Activated T-cell treated with anti-CD3 and anti-CD28 coated beads for 24 hours (primary cell): ENCODE results near the gene CLEC4E.
"Not testable (repeated sequence)": the region's sequence is repeated elsewhere in the genome, so short reads cannot be mapped to it uniquely, and the experiment has no call there.

ENCODE experiments used
- DNase-seq: peaks from one replicate; pipeline ENCODE4 v3.0.0-alpha.2; 2020; ENCODE audit warnings: low read depth

CLEC4E gene

GRCh38 chr12:8540831-8541230, at the start of gene CLEC4E:
CLEC4E (minus strand) TSS chr12:8540905; CDS start chr12:8540797, 108 bp downstream.
- not testable (repeated sequence) for DNase-seq

- DNase-seq = no peak
These were observed 49.0 kb upstream of the CLEC4E start for GRCh38 chr12:8589679-8590078.

GRCh38 chr12:8584478-8584877, 43.8 kb upstream of the CLEC4E start:
- DNase-seq = not testable (repeated sequence)

- DNase-seq = no peak
These were observed 43.3 kb upstream of the CLEC4E start for GRCh38 chr12:8584004-8584403.

GRCh38 chr12:8581098-8581784, 40.5 kb upstream of the CLEC4E start:
- no peak for DNase-seq

GRCh38 chr12:8577879-8578278, 37.2 kb upstream of the CLEC4E start:
- DNase-seq = no peak

GRCh38 chr12:8572507-8572906, 31.8 kb upstream of the CLEC4E start:
- DNase-seq = no peak

- DNase-seq = no peak
These were observed 25.8 kb upstream of the CLEC4E start for GRCh38 chr12:8566525-8566924.

GRCh38 chr12:8566052-8566451, 25.3 kb upstream of the CLEC4E start:
- DNase-seq = not testable (repeated sequence)

GRCh38 chr12:8564656-8565055, 24.0 kb upstream of the CLEC4E start:
- DNase-seq = no peak

- no peak for DNase-seq
These were observed 22.7 kb upstream of the CLEC4E start for GRCh38 chr12:8563356-8563755.

- no peak for DNase-seq
These were observed 21.6 kb upstream of the CLEC4E start for GRCh38 chr12:8562310-8562709.

GRCh38 chr12:8561011-8561410, 20.3 kb upstream of the CLEC4E start:
- no peak for DNase-seq

GRCh38 chr12:8559676-8560075, 19.0 kb upstream of the CLEC4E start:
- DNase-seq = no peak

GRCh38 chr12:8556531-8557097, 15.9 kb upstream of the CLEC4E start:
- no peak for DNase-seq

- no peak for DNase-seq
These were observed 13.9 kb upstream of the CLEC4E start for GRCh38 chr12:8554451-8555195.

- no peak for DNase-seq
These were observed 12.5 kb upstream of the CLEC4E start for GRCh38 chr12:8553088-8553627.

- DNase-seq = no peak
These were observed 8.7 kb upstream of the CLEC4E start for GRCh38 chr12:8549381-8549780.

GRCh38 chr12:8548192-8548591, 7.5 kb upstream of the CLEC4E start:
- DNase-seq = no peak

GRCh38 chr12:8547645-8548044, 6.9 kb upstream of the CLEC4E start:
- no peak for DNase-seq

GRCh38 chr12:8546591-8546990, 5.9 kb upstream of the CLEC4E start:
- DNase-seq = no peak

- peak; percentile 60 for DNase-seq
These were observed 3.6 kb upstream of the CLEC4E start for GRCh38 chr12:8544295-8544694.

GRCh38 chr12:8541562-8541961, 857 bp upstream of the CLEC4E start:
- DNase-seq = no peak
